Psoas muscle (tissue), 8 donors: Measurements from ENCODE around the gene SHOX. TPM values are rescaled to one million over a fixed set of nuclear protein-coding genes. Genes with fewer than 3 reads are reported as not detected.

Source experiments
- ATAC-seq, 4 donors: fragments of 200-7000 bp; cut with Tn5 transposase; one replicate each; pipeline ENCODE4 v1.9.1; 2020; ENCODE audit warnings: moderate library complexity in 3 of 4, mild to moderate bottlenecking in 2 of 4
- DNase-seq, 2 donors: peaks; one replicate each; pipeline ENCODE4 v3.0.0-alpha.2; 2020
- H3K27ac ChIP-seq: fragments of 200-600 bp; one replicate; pipeline ENCODE4 v1.8.0; 2022
- H3K27me3 ChIP-seq, 3 donors: fragments of 200-600 bp in 1 of 3; one replicate each; pipeline versions ENCODE4 v1.6.1 to v1.8.0; 2013 to 2022; ENCODE audit warnings: low read length in 2 of 3, mild to moderate bottlenecking in 2 of 3, moderate library complexity in 1 of 3; ENCODE audit not compliant: insufficient read depth in 3 of 3
- H3K36me3 ChIP-seq, 2 donors: fragments of 200-600 bp in 1 of 2; one replicate each; pipeline versions ENCODE4 v1.6.1 to v1.8.0; 2013 to 2022; ENCODE audit warnings: low read depth in 1 of 2, mild to moderate bottlenecking in 1 of 2, moderate library complexity in 1 of 2; ENCODE audit not compliant: insufficient read depth in 1 of 2
- H3K4me1 ChIP-seq: fragments of 200-600 bp; one replicate; pipeline ENCODE4 v1.8.0; 2022
- H3K4me3 ChIP-seq: fragments of 200-600 bp; one replicate; pipeline ENCODE4 v1.8.0; 2022; ENCODE audit warnings: mild to moderate bottlenecking
- H3K9me3 ChIP-seq: fragments of 200-600 bp; one replicate; pipeline ENCODE4 v1.8.0; 2022
- CTCF ChIP-seq: fragments of 200-600 bp; IDR thresholded peaks from one replicate; pipeline ENCODE4 v1.8.0; 2022; ENCODE audit warnings: antibody characterized with exemption
- WGBS, 3 donors: extraction: QIAGEN DNeasy Blood & Tissue Kit; methylation state at CpG; one replicate each; pipeline versions ENCODE4 v1.1.6 to v1.1.7; 2013; 5-methylcytosine and 5-hydroxymethylcytosine counted together
- intact Hi-C, 2 donors: fragments of 100-400 bp; cut with DNase I; formaldehyde crosslinking; loops; one replicate each; pipeline versions ENCODE4 v1.11.0 to v1.14.2; 2022
- polyA plus RNA-seq, 3 donors: library from polyadenylated mRNA; stranded (reverse); fragments of 200-250 nt; gene quantifications; one replicate each; pipeline ENCODE4 v1.2.3, GENCODE V29; 2013
- total RNA-seq, 4 donors: library from RNA; stranded (reverse); fragmentation: NEBNext Ultra II Directional in 2 of 4; extraction: Animal tissue kit (Norgen Biotek cat#: 25700) in 2 of 4; gene quantifications; one replicate each; pipeline versions ENCODE4 v1.2.1 to v1.2.4, GENCODE V29; 2021 to 2023
- donor health status: healthy with polysubstance abuse.
- donor health status: DM: no; HTN: no; CAD: no; lungs with moderate emphysema.
- donor health status: Bipolar disorder and iron deficiency.
- donor health status: healthy.
- donor health status: DM: yes; HTN: yes; CAD: no.
- donor health status: DM: no; HTN: no; CAD: no.
- donor health status: DM: no; HTN: no; CAD: no.
- donor health status: DM: yes; HTN: yes; CAD: no.

SHOX gene
- total and polyA plus RNA-seq, 7 donors: under 0.01 to 0.03 TPM; not detected in 5

GRCh38 chrX:643241-643595, 12.6 kb downstream of the SHOX start:
- H3K27me3 ChIP-seq: peaks cover 3 to 71% (median 30%) of the 10 kb centered on the region in 3 donors
- no peaks in the 10 kb centered on the region for H3K36me3 ChIP-seq
- intact Hi-C loops: no loop called here
- no peak for TF ChIP-seq CTCF
- no peaks in the 10 kb centered on the region for H3K4me1 ChIP-seq
- 47 to 60% (median 57%) methylated on average over 6 to 7 of the region's 7 CpGs for WGBS, 3 donors
- peak in 1 of 2 donors; percentile 20 for DNase-seq
- H3K9me3 ChIP-seq: no peaks in the 10 kb centered on the region
- H3K27ac ChIP-seq: no peak overlapping the region
- no peak for ATAC-seq
- no peak overlapping the region for H3K4me3 ChIP-seq

- no peak for ATAC-seq
- no peak for TF ChIP-seq CTCF
- intact Hi-C loops: no loop called here
Measured at GRCh38 chrX:643911-644303, 13.3 kb downstream of the SHOX start.

GRCh38 chrX:644304-645281, 14.0 kb downstream of the SHOX start:
- peaks cover 0 to 60% (median 22%) of the 10 kb centered on the region in 3 donors for H3K27me3 ChIP-seq
- WGBS, 3 donors: 1 to 3% (median 3%) methylated on average over 73 to 95 of the region's 95 CpGs
- no peak for ATAC-seq
- no peaks in the 10 kb centered on the region for H3K36me3 ChIP-seq
- H3K4me1 ChIP-seq: no peaks in the 10 kb centered on the region
- no peak overlapping the region for H3K4me3 ChIP-seq
- H3K9me3 ChIP-seq: no peaks in the 10 kb centered on the region
- no peak for TF ChIP-seq CTCF
- intact Hi-C loops: no loop called here
- no peak overlapping the region for H3K27ac ChIP-seq
- no peak for DNase-seq

More at GRCh38 chrX:643911-644303, 13.3 kb downstream of the SHOX start:
- Histone ChIP-seq H3K27ac (no peak overlapping the region), H3K4me3 (no peak overlapping the region), H3K9me3 (no peaks in the 10 kb centered on the region), H3K27me3 (peaks cover 0 to 66% (median 23%) of the 10 kb centered on the region in 3 donors), H3K4me1 (no peaks in the 10 kb centered on the region), H3K36me3 (no peaks in the 10 kb centered on the region)
- 3 to 5% (median 5%) methylated on average over 8 to 19 of the region's 19 CpGs for WGBS, 3 donors
- DNase-seq: no peak

GRCh38 chrX:646228-646495, 15.6 kb downstream of the SHOX start:
- H3K4me1 ChIP-seq: no peaks in the 10 kb centered on the region
- ATAC-seq: no peak
- H3K27ac ChIP-seq: no peak overlapping the region
- TF ChIP-seq CTCF: no peak
- H3K36me3 ChIP-seq: no peaks in the 10 kb centered on the region
- no peak overlapping the region for H3K4me3 ChIP-seq
- H3K9me3 ChIP-seq: no peaks in the 10 kb centered on the region
- 54 to 79% (median 71%) methylated on average over 3 of the region's 3 CpGs for WGBS, 3 donors
- intact Hi-C loops: no loop called here
- DNase-seq: no peak
- peaks cover 0 to 45% (median 15%) of the 10 kb centered on the region in 3 donors for H3K27me3 ChIP-seq
